ENCODE results near the gene C16orf96. TPM values are rescaled to one million over a fixed set of nuclear protein-coding genes. Genes with fewer than 3 reads are reported as not detected.

The C16orf96 gene
- polyA plus RNA-seq, 4 donors, result 0.03 to 0.07 TPM; not detected in 2

Other genes starting within 250 kb of the C16orf96 start
- gene GLIS2, start 240.3 kb upstream of the C16orf96 start, polyA plus RNA-seq, result 10 to 100 TPM in 1 of 4 donors, 1 to 10 TPM in 2, under 1 TPM in 1; 0.22 to 14.3 (median 2.3) TPM
- 10 to 100 TPM; 34.7 to 98.4 (median 69.5) TPM for gene PAM16, start 205.0 kb upstream of the C16orf96 start, polyA plus RNA-seq
- 10 to 100 TPM in 1 of 4 donors, 1 to 10 TPM in 1, under 1 TPM in 2; 0.45 to 11.4 (median 2.2) TPM for gene VASN, start 184.5 kb upstream of the C16orf96 start, polyA plus RNA-seq
- gene CORO7, start 139.7 kb upstream of the C16orf96 start, polyA plus RNA-seq, result 10 to 100 TPM; 27.3 to 49.2 (median 41.6) TPM
- gene DNAJA3, start 130.5 kb upstream of the C16orf96 start, polyA plus RNA-seq, result 10 to 100 TPM; 26.7 to 71.4 (median 38.1) TPM
- 10 to 100 TPM; 39.6 to 70.9 (median 56.0) TPM for gene NMRAL1, start 81.7 kb upstream of the C16orf96 start, polyA plus RNA-seq
- 10 to 100 TPM; 42.1 to 89.7 (median 74.6) TPM for gene HMOX2, start 79.9 kb upstream of the C16orf96 start, polyA plus RNA-seq
- gene CDIP1, start 17.6 kb upstream of the C16orf96 start, polyA plus RNA-seq, result 10 to 100 TPM; 26.5 to 49.9 (median 42.3) TPM
- 10 to 100 TPM; 21.7 to 29.7 (median 26.6) TPM for gene UBALD1, start 58.5 kb downstream of the C16orf96 start, polyA plus RNA-seq
- 10 to 100 TPM; 21.1 to 52.1 (median 25.6) TPM for gene MGRN1, start 68.5 kb downstream of the C16orf96 start, polyA plus RNA-seq
- gene NUDT16L1, start 137.2 kb downstream of the C16orf96 start, polyA plus RNA-seq, result 10 to 100 TPM; 44.5 to 73.1 (median 54.8) TPM
- 10 to 100 TPM; 11.6 to 16.9 (median 13.8) TPM for gene ANKS3, start 177.9 kb downstream of the C16orf96 start, polyA plus RNA-seq
- under 1 TPM in 2 of 4 donors, not detected in 2; 0.67 to 0.84 TPM for gene DNAAF8, start 178.2 kb downstream of the C16orf96 start, polyA plus RNA-seq
- gene ZNF500, start 210.8 kb downstream of the C16orf96 start, polyA plus RNA-seq, result 10 to 100 TPM in 2 of 4 donors, 1 to 10 TPM in 2; 2.0 to 11.1 (median 6.6) TPM
- gene SEPTIN12, start 232.0 kb downstream of the C16orf96 start, polyA plus RNA-seq, result under 1 TPM in 1 of 4 donors, not detected in 3; 0.06 TPM
- gene SMIM22, start 239.0 kb downstream of the C16orf96 start, polyA plus RNA-seq, result 1,000 to 10,000 TPM in 1 of 4 donors, 100 to 1,000 TPM in 3; 134 to 1,710 (median 721) TPM
- gene ROGDI, start 246.3 kb downstream of the C16orf96 start, polyA plus RNA-seq, result 10 to 100 TPM; 24.8 to 84.1 (median 29.8) TPM

Measured in small intestine (tissue), 4 donors.